AG04450 (cell line): ENCODE results near the gene SLC6A17. TPM values are rescaled to one million over a fixed set of nuclear protein-coding genes. Genes with fewer than 3 reads are reported as not detected.

Experiments used
- CTCF ChIA-PET: fragments of 300-600, 350-600 bp; formaldehyde crosslinking; extraction: SDS; loops from one replicate; lab custom pipeline; 2022; ENCODE audit warnings: antibody characterized with exemption, inconsistent platforms; lab: Charles Lee
- POLR2A ChIA-PET: fragments of 350-600 bp; formaldehyde crosslinking; extraction: SDS; loops from one replicate; lab custom pipeline; 2021; ENCODE audit warnings: antibody characterized with exemption, inconsistent platforms; lab: Yijun Ruan, JAX
- DNase-seq: peaks from one replicate; pipeline ENCODE4 v3.0.0-alpha.2; 2011; ENCODE audit warnings: low read depth, low spot score
- H3K27ac ChIP-seq: one replicate; pipeline ENCODE4 v1.5.1; 2012; ENCODE audit warnings: low read depth, low read length, control low read depth
- H3K27me3 ChIP-seq: one replicate; pipeline ENCODE4 v1.6.0; 2012; ENCODE audit warnings: low read length; ENCODE audit not compliant: control insufficient read depth, insufficient read depth
- H3K4me3 ChIP-seq: 2 replicates; pipeline ENCODE4 v1.5.1; 2011; ENCODE audit warnings: mild to moderate bottlenecking, low read depth, low read length, control low read depth
- H3K9me3 ChIP-seq: 2 replicates; pipeline ENCODE4 v1.5.1; 2012; ENCODE audit warnings: low read length; ENCODE audit not compliant: control insufficient read depth, insufficient read depth
- polyA plus RNA-seq: library from polyadenylated mRNA; depleted of rRNA; stranded (reverse); fragments of >200 nt; gene quantifications from 2 replicates; pipeline ENCODE4 v1.2.3, GENCODE V29; 2011
- TF ChIP-seq, protein P1 (sequence below): IDR thresholded peaks from 2 replicates; pipeline ENCODE4 v1.5.1; 2011; ENCODE audit warnings: low read depth, low read length, control low read depth, inconsistent platforms

SLC6A17 gene
- polyA plus RNA-seq, 1 experiment, result 0.05 TPM

DNA sequence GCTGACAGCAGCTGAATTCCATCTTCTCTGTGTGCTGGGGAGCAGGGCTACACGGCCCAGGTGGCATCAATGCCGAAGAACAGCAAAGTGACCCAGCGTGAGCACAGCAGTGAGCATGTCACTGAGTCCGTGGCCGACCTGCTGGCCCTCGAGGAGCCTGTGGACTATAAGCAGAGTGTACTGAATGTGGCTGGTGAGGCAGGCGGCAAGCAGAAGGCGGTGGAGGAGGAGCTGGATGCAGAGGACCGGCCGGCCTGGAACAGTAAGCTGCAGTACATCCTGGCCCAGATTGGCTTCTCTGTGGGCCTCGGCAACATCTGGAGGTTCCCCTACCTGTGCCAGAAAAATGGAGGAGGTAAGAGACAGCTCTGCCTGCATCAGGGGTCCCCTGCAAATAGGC, 16.6 kb downstream of the SLC6A17 start:
- TF ChIP-seq, protein P1, sequence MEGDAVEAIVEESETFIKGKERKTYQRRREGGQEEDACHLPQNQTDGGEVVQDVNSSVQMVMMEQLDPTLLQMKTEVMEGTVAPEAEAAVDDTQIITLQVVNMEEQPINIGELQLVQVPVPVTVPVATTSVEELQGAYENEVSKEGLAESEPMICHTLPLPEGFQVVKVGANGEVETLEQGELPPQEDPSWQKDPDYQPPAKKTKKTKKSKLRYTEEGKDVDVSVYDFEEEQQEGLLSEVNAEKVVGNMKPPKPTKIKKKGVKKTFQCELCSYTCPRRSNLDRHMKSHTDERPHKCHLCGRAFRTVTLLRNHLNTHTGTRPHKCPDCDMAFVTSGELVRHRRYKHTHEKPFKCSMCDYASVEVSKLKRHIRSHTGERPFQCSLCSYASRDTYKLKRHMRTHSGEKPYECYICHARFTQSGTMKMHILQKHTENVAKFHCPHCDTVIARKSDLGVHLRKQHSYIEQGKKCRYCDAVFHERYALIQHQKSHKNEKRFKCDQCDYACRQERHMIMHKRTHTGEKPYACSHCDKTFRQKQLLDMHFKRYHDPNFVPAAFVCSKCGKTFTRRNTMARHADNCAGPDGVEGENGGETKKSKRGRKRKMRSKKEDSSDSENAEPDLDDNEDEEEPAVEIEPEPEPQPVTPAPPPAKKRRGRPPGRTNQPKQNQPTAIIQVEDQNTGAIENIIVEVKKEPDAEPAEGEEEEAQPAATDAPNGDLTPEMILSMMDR, result no peak
- Histone ChIP-seq H3K4me3 (no peak overlapping the region), H3K9me3 (no peaks in the 10 kb centered on the region), H3K27ac (no peak overlapping the region), H3K27me3 (peaks cover 20% of the 10 kb centered on the region)
- ChIA-PET POLR2A (no interaction called here), CTCF (interaction anchor here (1.0 to 2.3 kb wide), 2 partner anchors 41 to 146 kb away, joined by 4 to 7 read pairs; no protein-coding TSS in a partner anchor)
- DNase-seq, result no peak

DNA sequence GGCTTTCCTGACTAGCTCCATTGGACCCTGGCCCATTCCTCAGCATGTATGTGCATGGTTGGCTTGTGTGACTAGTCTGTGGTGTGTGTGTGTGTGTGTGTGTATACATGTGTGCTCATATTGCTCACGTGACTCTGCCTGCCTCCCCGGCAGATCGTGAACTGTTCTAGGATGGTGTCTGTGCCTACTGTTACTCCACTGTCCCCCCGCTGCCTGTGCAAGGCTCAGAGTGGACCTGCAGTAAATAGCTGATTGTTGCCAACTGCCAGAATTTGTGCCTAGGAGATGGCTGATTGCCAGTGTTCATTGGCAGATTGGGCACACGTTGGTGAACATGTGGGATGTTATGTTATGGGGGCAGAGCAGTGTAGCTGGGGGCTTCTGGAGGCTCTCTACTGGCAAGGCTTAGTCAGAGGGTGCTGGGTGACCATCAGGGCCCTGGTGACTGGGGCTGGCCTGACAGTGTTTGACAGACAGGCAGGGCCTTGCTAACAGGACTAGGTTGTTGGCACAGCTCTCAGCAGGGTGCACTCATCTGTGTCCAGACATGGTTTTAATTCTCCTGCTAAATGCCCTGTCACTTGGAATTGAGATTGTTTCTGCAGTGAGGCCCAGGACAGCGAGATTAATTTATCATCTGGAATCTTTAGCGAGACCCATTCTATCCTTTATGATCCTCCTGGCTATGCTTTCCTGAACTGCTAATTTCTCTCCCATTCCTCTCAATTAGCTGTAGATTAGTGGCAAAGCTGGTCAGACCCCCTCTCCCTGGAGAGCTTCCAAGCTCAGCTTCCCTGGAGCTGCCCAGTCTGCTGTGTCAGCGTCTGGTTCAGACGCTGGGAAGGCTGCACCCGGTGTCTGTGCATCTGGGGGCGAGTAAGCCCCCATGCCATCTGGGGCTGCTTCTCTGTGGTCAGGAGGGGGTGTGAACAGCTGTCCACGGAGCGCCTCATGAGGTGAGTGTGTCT, 20.8 kb downstream of the SLC6A17 start:
- CTCF ChIA-PET, result no interaction called here
- TF ChIP-seq, protein P1, result no peak
- H3K27me3 ChIP-seq, result peaks cover 9% of the 10 kb centered on the region
- POLR2A ChIA-PET, result no interaction called here
- H3K27ac ChIP-seq, result no peak overlapping the region
- no peak for DNase-seq
- H3K9me3 ChIP-seq, result no peaks in the 10 kb centered on the region
- H3K4me3 ChIP-seq, result no peak overlapping the region

DNA sequence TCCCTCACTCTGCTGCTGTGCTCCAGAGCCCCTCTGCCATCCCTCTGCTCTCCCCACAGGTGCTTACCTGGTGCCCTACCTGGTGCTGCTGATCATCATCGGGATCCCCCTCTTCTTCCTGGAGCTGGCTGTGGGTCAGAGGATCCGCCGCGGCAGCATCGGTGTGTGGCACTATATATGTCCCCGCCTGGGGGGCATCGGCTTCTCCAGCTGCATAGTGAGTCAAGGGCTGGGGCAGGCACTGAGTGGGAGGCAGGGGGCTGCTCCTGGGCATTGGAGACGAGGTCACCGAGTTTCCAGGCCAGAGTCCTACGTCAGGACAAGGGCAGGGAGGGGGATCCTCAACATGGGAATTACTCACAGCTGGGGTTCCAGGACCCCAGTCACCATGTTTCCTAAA, 21.7 kb downstream of the SLC6A17 start:
- Histone ChIP-seq H3K4me3 (no peak overlapping the region), H3K27ac (no peak overlapping the region), H3K27me3 (peaks cover 6% of the 10 kb centered on the region), H3K9me3 (no peaks in the 10 kb centered on the region)
- ChIA-PET CTCF (no interaction called here), POLR2A (no interaction called here)
- no peak for DNase-seq
- TF ChIP-seq, protein P1, result no peak

DNA sequence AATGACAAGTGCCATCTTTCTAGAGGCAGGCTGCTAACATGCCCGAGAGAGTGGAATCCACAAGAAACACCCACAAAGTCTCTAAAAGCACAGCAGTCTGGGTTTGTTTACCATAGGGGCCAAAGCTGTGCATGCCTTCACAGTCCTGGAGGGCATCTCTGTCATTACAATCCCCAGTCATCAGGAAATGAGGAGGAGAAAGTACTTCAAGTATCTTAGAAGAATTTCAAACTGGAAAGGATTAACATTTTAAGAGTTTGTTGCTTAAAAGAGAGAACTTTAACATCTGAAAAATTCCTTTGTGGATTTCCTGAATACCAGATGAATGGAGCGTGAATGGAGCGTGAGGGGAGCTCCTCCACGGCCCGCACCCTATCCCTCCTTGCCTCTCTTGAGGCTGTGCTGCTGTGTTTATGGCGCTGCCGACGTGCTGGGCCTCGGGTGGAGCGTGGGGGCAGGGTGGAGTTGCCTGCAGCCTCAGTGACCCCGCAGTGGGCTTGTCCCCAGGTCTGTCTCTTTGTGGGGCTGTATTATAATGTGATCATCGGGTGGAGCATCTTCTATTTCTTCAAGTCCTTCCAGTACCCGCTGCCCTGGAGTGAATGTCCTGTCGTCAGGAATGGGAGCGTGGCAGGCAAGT, 23.3 kb downstream of the SLC6A17 start:
- Histone ChIP-seq H3K4me3 (no peak overlapping the region), H3K27ac (no peak overlapping the region), H3K9me3 (no peaks in the 10 kb centered on the region), H3K27me3 (peaks cover 6% of the 10 kb centered on the region)
- CTCF ChIA-PET, result interaction anchor here (0.6 to 3.1 kb wide), 2 partner anchors 34 to 286 kb away, joined by 3 to 9 read pairs; no protein-coding TSS in a partner anchor
- no peak for DNase-seq
- POLR2A ChIA-PET, result no interaction called here
- TF ChIP-seq, protein P1, result peak; percentile 3; the same call in 1 of the 2 replicates
